Vagina (tissue), 2 donors: Measurements from ENCODE around the gene DPH3. TPM values are rescaled to one million over a fixed set of nuclear protein-coding genes. Genes with fewer than 3 reads are reported as not detected.

Experiments used
- DNase-seq, 2 donors: peaks; one replicate each; pipeline ENCODE4 v3.0.0-alpha.2; 2017; ENCODE audit errors: extremely low spot score in 2 of 2
- H3K27ac ChIP-seq: fragments of 200-600 bp; sonication (generic); one replicate; pipeline ENCODE4 v1.5.1; 2019
- H3K27me3 ChIP-seq: fragments of 200-600 bp; sonication (generic); one replicate; pipeline ENCODE4 v1.5.1; 2019
- H3K36me3 ChIP-seq, 2 donors: fragments of 200-600 bp; sonication (generic); one replicate each; pipeline ENCODE4 v1.5.1; 2017 to 2019
- H3K4me1 ChIP-seq: fragments of 200-600 bp; sonication (generic); one replicate; pipeline ENCODE4 v1.5.1; 2019
- H3K4me3 ChIP-seq, 2 donors: fragments of 200-600 bp; sonication (generic); 1 replicate in 1 of 2; 2 replicates in 1 of 2; pipeline ENCODE4 v1.5.1; 2016 to 2019
- H3K9me3 ChIP-seq: fragments of 200-600 bp; sonication (generic); one replicate; pipeline ENCODE4 v1.5.1; 2019
- CTCF ChIP-seq, 3 experiments: fragments of 450-650 bp in 2 of 3; fragments of 200-600 bp in 1 of 3; sonication (generic) in 1 of 3; IDR thresholded peaks; one replicate each; pipeline ENCODE4 v1.5.1; 2017 to 2019; ENCODE audit warnings: antibody characterized with exemption in 3 of 3, mild to moderate bottlenecking in 2 of 3, moderate library complexity in 2 of 3
- POLR2A ChIP-seq, 2 donors: fragments of 450-650 bp; IDR thresholded peaks; one replicate each; pipeline ENCODE4 v1.6.1; 2017; ENCODE audit warnings: antibody characterized with exemption in 2 of 2, mild to moderate bottlenecking in 2 of 2, moderate library complexity in 2 of 2
- POLR2AphosphoS5 ChIP-seq, 2 donors: sonication (generic); formaldehyde crosslinking; IDR thresholded peaks; one replicate each; pipeline ENCODE4 v1.9.0; 2017; ENCODE audit warnings: antibody characterized with exemption in 2 of 2, mild to moderate bottlenecking in 2 of 2, low read depth in 1 of 2; ENCODE audit not compliant: insufficient read depth in 1 of 2
- intact Hi-C: fragments of 100-400 bp; cut with DNase I; formaldehyde crosslinking; loops from one replicate; pipeline ENCODE4 v1.15.1; 2023
- total RNA-seq: library from RNA; depleted of rRNA; stranded (reverse); fragments of >200 nt; gene quantifications from one replicate; pipeline ENCODE4 v1.2.3, GENCODE V29; 2016

DPH3 gene
- total RNA-seq, 1 donor from 2014 or later, result 14.5 TPM

DNA sequence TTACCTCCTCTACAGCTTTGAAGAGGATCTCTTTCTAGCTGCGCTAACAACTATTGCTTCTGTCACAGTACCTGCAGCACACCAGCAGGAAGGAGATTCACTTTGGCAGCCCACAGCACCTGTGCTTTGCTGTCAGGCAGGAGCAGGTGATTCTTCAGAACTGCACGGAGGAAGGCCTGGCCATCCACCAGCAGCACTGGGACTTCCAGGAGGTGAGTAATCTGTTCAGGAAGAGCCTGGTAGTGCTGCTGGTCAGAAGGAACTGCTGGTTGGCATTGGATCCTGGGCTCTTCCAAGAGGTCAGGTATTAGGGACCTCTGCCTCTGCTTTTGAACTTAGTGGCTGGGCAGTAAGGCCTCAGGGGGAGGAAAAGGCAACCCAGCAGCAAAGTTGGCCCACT lies 42.2 kb downstream of the DPH3 start:
- Histone ChIP-seq H3K9me3 (no peaks in the 10 kb centered on the region), H3K36me3 (peaks cover 0 to 5% of the 10 kb centered on the region in 2 donors)
- intact Hi-C loops, result no loop called here

DNA sequence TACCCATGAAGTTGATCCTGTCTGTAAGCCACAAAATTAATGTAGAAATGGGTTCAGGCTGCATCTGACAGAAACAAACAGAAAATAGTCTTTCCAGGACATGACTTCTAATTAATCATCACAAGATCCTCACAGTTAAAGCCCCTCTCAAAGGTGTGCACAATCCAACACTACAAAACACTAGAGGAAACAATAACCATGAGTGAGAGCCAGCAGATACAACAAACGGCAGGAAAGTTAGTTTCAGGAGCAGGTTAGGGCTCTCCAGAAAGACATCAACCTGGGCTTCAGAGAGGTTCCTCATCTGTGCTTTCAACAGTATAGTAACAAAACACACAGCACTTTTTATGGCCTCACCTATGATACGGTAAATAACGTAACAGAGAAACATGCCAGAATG lies 42.8 kb downstream of the DPH3 start:
- H3K27me3 ChIP-seq, result no peaks in the 10 kb centered on the region
- TF ChIP-seq CTCF (IDR thresholded peaks at IDR 0.05), result no peak
- TF ChIP-seq POLR2A (IDR thresholded peaks at IDR 0.05), result no peak
- TF ChIP-seq POLR2AphosphoS5 (IDR thresholded peaks at IDR 0.05; ENCODE audit: insufficient read depth in 1 of 2, low read depth in 1 of 2), result no peak
- no peaks in the 10 kb centered on the region for H3K9me3 ChIP-seq
- peaks cover 0 to 5% of the 10 kb centered on the region in 2 donors for H3K36me3 ChIP-seq
- DNase-seq, result no peak
- H3K4me1 ChIP-seq, result no peaks in the 10 kb centered on the region
- H3K27ac ChIP-seq, result no peak overlapping the region
- H3K4me3 ChIP-seq, result no peak overlapping the region
- intact Hi-C loops, result no loop called here

More for the DNA sequence above, 42.2 kb downstream of the DPH3 start:
- Histone ChIP-seq H3K27ac (no peak overlapping the region), H3K4me3 (no peak overlapping the region), H3K27me3 (no peaks in the 10 kb centered on the region), H3K4me1 (no peaks in the 10 kb centered on the region)
- DNase-seq, result no peak
- TF ChIP-seq POLR2A (IDR thresholded peaks at IDR 0.05), result no peak
- no peak for TF ChIP-seq POLR2AphosphoS5 (IDR thresholded peaks at IDR 0.05; ENCODE audit: insufficient read depth in 1 of 2, low read depth in 1 of 2)
- TF ChIP-seq CTCF (IDR thresholded peaks at IDR 0.05), result no peak

DNA sequence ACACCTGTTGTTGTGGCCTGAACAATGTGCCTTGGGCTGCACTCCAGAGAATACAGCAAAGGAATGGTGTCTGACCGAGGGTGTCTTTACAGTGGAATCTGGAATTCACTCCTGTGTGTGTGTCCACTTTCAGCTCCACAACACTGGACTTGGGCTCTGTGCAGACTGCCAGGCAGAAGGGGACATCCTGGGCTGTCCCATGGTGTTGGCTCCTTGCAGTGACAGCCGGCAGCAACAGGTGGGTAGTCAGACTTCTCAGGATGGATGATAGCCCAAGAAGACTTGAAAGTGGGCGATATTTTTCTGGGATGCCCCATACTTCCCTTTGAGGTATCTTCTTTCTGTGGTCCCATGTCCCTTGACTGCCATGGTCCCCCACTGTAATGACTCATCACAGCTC lies 45.0 kb downstream of the DPH3 start:
- Histone ChIP-seq H3K27me3 (no peaks in the 10 kb centered on the region), H3K4me1 (no peaks in the 10 kb centered on the region), H3K4me3 (no peak overlapping the region), H3K9me3 (no peaks in the 10 kb centered on the region), H3K36me3 (peaks cover 0 to 5% of the 10 kb centered on the region in 2 donors), H3K27ac (no peak overlapping the region)
- DNase-seq, result no peak
- intact Hi-C loops, result no loop called here
- TF ChIP-seq POLR2AphosphoS5 (IDR thresholded peaks at IDR 0.05; ENCODE audit: insufficient read depth in 1 of 2, low read depth in 1 of 2), result no peak
- TF ChIP-seq POLR2A (IDR thresholded peaks at IDR 0.05), result no peak
- TF ChIP-seq CTCF (IDR thresholded peaks at IDR 0.05), result no peak

DNA sequence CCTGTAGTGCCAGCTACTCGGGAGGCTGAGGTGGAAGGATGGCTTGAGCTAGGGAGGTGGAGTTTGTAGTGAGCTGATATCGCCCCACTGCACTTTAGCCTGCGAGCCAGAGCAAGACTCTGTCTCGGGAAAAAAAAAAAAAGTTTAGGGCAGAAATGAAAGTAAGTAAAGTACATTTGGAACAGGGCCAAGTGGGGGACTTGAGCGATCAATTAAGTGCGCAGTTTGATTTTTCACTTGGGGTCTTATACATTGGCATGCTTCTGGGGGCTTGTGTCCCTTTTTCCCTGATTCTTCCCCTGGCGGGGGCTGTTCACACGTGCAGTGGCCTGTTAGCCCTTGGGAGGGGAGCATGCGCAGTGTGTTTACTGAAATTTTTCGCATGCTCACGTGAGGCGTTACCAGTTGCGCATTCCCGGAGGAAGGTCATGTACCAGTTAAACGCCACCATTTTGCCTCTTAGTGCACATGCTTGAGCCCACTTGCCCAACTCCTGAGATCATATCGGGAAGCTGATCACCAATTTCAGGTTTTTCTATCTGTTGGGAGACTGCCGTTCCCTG lies 48.3 kb downstream of the DPH3 start:
- Histone ChIP-seq H3K9me3 (no peaks in the 10 kb centered on the region), H3K4me1 (no peaks in the 10 kb centered on the region), H3K36me3 (peaks cover 0 to 5% of the 10 kb centered on the region in 2 donors), H3K4me3 (no peak overlapping the region), H3K27me3 (no peaks in the 10 kb centered on the region), H3K27ac (no peak overlapping the region)
- intact Hi-C loops, result no loop called here
- TF ChIP-seq POLR2AphosphoS5 (IDR thresholded peaks at IDR 0.05; ENCODE audit: insufficient read depth in 1 of 2, low read depth in 1 of 2) (no peak), CTCF (IDR thresholded peaks at IDR 0.05) (no peak), POLR2A (IDR thresholded peaks at IDR 0.05) (no peak)
- no peak for DNase-seq

GRCh38 chr3:16214366-16214765 lies 50.4 kb downstream of the DPH3 start:
- DNase-seq, result no peak
- intact Hi-C loops, result no loop called here
- Histone ChIP-seq H3K27me3 (no peaks in the 10 kb centered on the region), H3K4me3 (no peak overlapping the region), H3K4me1 (no peaks in the 10 kb centered on the region), H3K9me3 (no peaks in the 10 kb centered on the region), H3K36me3 (peaks cover 0 to 7% of the 10 kb centered on the region in 2 donors), H3K27ac (no peak overlapping the region)
- TF ChIP-seq POLR2AphosphoS5 (IDR thresholded peaks at IDR 0.05; ENCODE audit: insufficient read depth in 1 of 2, low read depth in 1 of 2), result no peak
